HG03139 (cell line): ENCODE data around the gene PCDHGC5.

Experiments
- ATAC-seq: cut with Tn5 transposase; IDR thresholded peaks from one replicate; pipeline ENCODE4 v1.9.1; 2021; ENCODE audit not compliant: unreplicated experiment

The PCDHGC5 gene

DNA sequence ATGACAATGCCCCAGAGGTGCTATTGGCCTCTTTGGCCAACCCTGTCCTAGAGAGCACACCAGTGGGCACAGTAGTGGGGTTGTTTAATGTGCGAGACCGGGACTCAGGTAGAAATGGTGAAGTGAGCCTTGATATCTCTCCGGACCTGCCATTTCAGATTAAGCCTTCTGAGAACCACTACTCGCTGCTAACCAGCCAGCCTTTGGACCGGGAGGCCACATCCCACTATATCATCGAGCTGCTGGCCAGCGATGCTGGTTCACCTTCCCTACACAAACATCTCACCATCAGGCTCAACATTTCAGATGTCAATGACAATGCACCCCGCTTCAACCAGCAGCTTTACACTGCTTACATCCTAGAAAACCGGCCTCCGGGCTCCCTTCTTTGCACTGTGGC lies 1.4 kb downstream of the PCDHGC5 start:
- ATAC-seq: no peak

DNA sequence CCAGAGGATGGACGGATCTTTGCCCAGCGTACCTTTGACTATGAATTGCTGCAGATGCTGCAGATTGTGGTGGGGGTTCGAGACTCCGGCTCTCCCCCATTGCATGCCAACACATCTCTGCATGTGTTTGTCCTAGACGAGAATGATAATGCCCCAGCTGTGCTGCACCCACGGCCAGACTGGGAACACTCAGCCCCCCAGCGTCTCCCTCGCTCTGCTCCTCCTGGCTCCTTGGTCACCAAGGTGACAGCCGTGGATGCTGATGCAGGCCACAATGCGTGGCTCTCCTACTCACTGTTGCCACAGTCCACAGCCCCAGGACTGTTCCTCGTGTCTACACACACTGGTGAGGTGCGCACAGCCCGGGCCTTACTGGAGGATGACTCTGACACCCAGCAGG lies 1.9 kb downstream of the PCDHGC5 start:
- no peak for ATAC-seq

- no peak for ATAC-seq
Measured at GRCh38 chr5:141491323-141492167, 2.7 kb downstream of the PCDHGC5 start.

DNA sequence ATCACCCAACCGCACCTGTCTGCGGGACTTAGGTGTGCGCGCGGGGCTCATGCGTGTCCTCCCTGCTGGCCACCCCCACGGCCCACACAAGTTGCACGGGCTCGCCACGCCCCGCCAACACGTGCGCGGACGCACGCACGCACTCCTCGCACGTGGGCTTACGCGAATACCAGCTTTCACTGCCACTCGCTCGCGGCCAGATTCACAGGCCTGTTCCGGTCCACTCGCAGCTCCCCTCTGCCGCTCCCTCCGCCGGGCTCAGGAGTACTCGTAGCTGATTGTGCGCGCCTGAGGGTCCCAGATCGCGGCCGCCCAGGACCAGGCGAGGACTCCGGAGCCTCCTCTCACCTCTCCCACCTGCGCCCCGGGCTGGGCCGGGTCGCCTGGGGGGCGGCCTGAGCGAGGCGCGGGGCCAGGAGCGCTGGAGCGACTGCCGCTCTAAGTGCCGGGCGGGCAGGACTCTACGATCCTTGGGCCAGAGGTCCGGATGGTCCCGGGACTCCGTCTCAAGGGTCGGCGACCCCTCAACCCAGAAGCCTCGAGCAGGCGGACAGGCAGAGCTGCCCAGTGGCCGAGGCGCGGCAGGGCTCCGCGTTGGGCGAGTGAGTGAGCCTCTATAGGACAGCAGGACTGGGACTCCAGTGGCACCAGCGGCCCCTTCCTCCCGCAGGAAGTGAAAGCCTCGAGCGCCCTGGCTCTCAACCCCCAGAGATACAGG lies 3.4 kb downstream of the PCDHGC5 start:
- no peak for ATAC-seq

GRCh38 chr5:141493500-141494422 lies 4.9 kb downstream of the PCDHGC5 start:
- ATAC-seq: no peak

GRCh38 chr5:141494761-141495452 lies 6.0 kb downstream of the PCDHGC5 start:
- ATAC-seq: no peak

GRCh38 chr5:141495453-141495811 lies 6.6 kb downstream of the PCDHGC5 start:
- ATAC-seq: no peak

- ATAC-seq: no peak
Measured at GRCh38 chr5:141496038-141496437, 7.2 kb downstream of the PCDHGC5 start.

DNA sequence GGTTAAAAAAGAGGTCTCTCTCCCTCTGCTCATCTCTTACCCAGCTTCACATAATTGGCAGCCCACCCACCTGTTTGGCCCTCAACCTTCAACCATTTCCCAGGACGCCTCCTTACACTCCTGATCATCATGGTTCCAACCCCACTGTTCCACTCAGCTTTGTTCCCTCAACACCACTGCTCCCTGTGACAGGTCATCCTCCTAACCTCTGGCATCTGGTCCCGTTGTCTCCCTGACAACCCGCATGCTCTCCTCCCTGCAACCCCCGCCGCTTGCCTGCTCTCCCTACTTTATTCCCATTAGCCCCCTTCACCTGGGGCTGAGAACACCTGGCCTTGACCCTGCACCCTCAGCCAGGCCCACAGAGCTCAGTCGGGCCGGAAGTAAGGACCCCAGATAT lies 12.9 kb downstream of the PCDHGC5 start:
- no peak for ATAC-seq

DNA sequence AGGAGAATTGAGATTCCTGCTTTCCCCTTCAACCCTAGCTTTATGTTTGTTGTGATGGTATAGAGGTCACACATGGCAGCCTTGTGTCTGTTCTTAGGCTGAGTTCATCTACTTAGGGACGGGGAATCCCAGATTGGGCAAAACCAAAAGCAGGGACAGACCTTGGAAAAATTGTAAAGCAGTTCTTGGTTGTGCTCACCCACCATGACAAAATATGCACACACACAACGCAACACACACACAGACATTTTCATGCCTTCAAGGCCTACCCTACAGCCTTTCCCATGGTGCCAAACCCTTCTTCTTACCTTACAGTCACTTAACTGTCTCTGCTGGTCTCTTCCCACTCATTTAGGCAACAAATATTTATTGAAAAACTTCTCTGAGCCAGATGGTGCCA lies 14.8 kb downstream of the PCDHGC5 start:
- ATAC-seq: no peak

GRCh38 chr5:141504216-141504615 lies 15.3 kb downstream of the PCDHGC5 start:
- no peak for ATAC-seq

- ATAC-seq: no peak
Measured at GRCh38 chr5:141506381-141507155, 17.7 kb downstream of the PCDHGC5 start.

DNA sequence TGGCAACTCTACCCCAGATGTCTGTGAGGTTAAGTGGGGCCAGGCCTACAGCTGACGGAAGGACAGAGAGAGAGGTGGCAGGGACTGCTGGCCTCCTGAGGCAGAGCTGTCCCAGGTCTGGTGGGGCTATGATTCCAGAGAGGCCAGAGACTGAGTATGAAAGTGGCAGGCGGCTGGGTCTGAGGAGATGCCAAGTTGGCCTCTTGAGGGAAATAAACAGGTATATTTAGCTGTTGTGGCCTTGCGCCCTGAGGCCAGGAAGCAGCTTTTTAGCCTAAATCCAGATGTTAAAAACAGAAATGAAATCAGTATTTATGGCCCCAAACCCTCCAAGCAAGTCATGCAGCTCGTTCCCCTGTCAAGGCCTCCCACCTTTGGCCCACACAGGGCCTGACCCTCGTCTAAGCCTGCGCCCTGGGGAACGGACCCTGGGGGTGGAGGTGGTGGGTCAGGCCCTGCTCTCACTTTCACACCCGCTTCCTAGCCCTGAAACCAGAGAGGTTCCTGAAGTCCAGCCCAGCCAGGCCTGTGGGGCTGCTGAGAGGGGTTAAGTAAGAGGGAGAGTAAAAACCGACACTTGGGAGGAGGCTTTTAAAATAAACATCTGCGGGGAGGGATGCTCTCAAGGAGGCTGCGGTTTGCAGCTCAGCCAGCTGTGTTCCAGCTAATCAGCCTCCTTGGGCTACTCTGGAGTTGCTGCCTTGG lies 18.7 kb downstream of the PCDHGC5 start:
- ATAC-seq: peak; percentile 32

DNA sequence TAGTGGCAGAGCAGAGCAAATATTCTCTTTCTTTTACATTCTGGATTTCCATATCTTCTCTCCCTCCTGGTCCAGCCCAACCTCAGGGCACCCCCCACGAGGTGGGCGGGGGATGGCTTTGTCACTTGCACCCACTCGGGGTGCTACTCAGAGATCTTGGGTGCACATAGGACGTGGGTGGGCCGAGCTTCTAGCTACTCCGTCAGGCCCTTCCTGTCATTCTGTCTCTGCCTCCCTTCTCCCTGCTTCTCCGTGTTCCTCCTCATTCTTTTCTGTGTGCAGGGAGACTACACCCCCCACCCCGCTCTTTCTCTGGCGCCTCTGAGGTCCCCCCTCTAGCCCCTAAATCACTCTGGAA lies 19.5 kb downstream of the PCDHGC5 start:
- no peak for ATAC-seq

GRCh38 chr5:141508798-141509611 lies 20.1 kb downstream of the PCDHGC5 start:
- no peak for ATAC-seq

- no peak for ATAC-seq
Measured at GRCh38 chr5:141510160-141510559, 21.3 kb downstream of the PCDHGC5 start.

- ATAC-seq: no peak
Measured at GRCh38 chr5:141510850-141511601, 22.1 kb downstream of the PCDHGC5 start.

- ATAC-seq: no peak
Measured at GRCh38 chr5:141511771-141512325, 23.0 kb downstream of the PCDHGC5 start.
